Measurements from ENCODE around the gene TMED1.

DNA sequence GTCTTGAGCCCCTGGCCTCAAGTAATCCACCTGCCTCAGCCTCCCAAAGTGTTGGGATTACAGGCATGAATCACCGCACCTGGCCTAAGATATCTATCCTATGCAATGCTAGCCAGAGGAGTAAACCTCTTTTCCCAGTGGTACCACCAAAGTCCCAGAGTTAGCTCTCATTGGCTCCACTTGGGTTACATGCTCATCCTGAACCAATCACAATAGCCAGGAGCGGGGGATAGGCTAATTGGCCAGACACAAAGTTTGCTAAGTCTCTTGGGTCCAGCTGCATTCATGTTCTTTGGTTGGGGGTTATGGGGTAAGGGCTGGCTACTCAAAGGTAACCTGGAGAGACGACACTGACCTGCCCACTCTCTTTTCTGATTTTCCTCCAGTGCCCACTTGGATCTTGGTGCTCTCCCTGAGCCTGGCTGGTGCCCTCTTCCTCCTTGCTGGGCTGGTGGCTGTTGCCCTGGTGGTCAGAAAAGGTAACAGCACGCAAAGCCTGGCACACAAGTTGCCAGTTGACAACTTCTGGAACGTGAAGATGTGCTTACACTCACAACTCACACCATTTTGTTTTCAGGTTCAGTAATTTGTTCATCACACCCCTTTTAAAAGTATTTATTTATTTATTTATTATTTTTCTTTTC is 20.0 kb upstream of the TMED1 start:
- TF ChIP-seq EP300 (conservative IDR thresholded peaks at IDR 0.05; ENCODE audit: poor library complexity, severe bottlenecking) (no peak), EZH2 (IDR thresholded peaks at IDR 0.05; ENCODE audit: borderline replicate concordance, insufficient read depth, low read length, poor library complexity, severe bottlenecking) (no peak), POLR2AphosphoS5 (IDR thresholded peaks at IDR 0.05) (no peak), MXI1 (conservative IDR thresholded peaks at IDR 0.05; ENCODE audit: poor library complexity, severe bottlenecking) (no peak), TAF1 (IDR thresholded peaks at IDR 0.05; ENCODE audit: low read depth) (no peak), RAD21 (conservative IDR thresholded peaks at IDR 0.05) (no peak)
- TF ChIP-seq, protein P1, sequence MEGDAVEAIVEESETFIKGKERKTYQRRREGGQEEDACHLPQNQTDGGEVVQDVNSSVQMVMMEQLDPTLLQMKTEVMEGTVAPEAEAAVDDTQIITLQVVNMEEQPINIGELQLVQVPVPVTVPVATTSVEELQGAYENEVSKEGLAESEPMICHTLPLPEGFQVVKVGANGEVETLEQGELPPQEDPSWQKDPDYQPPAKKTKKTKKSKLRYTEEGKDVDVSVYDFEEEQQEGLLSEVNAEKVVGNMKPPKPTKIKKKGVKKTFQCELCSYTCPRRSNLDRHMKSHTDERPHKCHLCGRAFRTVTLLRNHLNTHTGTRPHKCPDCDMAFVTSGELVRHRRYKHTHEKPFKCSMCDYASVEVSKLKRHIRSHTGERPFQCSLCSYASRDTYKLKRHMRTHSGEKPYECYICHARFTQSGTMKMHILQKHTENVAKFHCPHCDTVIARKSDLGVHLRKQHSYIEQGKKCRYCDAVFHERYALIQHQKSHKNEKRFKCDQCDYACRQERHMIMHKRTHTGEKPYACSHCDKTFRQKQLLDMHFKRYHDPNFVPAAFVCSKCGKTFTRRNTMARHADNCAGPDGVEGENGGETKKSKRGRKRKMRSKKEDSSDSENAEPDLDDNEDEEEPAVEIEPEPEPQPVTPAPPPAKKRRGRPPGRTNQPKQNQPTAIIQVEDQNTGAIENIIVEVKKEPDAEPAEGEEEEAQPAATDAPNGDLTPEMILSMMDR (IDR thresholded peaks at IDR 0.05; ENCODE audit: poor library complexity, severe bottlenecking): no peak
- TF ChIP-seq, protein P2, sequence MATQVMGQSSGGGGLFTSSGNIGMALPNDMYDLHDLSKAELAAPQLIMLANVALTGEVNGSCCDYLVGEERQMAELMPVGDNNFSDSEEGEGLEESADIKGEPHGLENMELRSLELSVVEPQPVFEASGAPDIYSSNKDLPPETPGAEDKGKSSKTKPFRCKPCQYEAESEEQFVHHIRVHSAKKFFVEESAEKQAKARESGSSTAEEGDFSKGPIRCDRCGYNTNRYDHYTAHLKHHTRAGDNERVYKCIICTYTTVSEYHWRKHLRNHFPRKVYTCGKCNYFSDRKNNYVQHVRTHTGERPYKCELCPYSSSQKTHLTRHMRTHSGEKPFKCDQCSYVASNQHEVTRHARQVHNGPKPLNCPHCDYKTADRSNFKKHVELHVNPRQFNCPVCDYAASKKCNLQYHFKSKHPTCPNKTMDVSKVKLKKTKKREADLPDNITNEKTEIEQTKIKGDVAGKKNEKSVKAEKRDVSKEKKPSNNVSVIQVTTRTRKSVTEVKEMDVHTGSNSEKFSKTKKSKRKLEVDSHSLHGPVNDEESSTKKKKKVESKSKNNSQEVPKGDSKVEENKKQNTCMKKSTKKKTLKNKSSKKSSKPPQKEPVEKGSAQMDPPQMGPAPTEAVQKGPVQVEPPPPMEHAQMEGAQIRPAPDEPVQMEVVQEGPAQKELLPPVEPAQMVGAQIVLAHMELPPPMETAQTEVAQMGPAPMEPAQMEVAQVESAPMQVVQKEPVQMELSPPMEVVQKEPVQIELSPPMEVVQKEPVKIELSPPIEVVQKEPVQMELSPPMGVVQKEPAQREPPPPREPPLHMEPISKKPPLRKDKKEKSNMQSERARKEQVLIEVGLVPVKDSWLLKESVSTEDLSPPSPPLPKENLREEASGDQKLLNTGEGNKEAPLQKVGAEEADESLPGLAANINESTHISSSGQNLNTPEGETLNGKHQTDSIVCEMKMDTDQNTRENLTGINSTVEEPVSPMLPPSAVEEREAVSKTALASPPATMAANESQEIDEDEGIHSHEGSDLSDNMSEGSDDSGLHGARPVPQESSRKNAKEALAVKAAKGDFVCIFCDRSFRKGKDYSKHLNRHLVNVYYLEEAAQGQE (IDR thresholded peaks at IDR 0.05; ENCODE audit: borderline replicate concordance): no peak
